ENCODE data around the gene TEKT2.

TEKT2 gene

DNA sequence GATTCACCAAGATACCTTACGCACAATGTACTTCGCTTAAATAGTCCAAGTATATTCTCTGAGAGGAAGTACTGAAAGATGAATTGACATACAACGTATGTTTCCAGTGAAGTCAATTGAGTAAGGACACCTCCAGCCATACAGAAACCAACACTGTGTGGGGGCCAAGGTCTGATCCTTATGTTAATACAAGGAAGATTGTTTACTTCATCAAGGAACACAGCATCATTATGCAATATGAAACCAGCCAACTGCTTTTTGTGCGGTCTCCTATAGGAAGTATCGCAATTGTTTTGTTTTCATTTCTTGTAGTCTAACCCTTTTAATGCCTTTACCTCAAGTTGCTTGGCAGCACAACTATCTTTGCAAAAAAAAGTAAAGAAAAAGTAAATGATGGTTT lies 28.2 kb upstream of the TEKT2 start:
- no peak for DNase-seq (ENCODE audit: low read depth)
- TF ChIP-seq, protein P1, sequence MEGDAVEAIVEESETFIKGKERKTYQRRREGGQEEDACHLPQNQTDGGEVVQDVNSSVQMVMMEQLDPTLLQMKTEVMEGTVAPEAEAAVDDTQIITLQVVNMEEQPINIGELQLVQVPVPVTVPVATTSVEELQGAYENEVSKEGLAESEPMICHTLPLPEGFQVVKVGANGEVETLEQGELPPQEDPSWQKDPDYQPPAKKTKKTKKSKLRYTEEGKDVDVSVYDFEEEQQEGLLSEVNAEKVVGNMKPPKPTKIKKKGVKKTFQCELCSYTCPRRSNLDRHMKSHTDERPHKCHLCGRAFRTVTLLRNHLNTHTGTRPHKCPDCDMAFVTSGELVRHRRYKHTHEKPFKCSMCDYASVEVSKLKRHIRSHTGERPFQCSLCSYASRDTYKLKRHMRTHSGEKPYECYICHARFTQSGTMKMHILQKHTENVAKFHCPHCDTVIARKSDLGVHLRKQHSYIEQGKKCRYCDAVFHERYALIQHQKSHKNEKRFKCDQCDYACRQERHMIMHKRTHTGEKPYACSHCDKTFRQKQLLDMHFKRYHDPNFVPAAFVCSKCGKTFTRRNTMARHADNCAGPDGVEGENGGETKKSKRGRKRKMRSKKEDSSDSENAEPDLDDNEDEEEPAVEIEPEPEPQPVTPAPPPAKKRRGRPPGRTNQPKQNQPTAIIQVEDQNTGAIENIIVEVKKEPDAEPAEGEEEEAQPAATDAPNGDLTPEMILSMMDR (conservative IDR thresholded peaks at IDR 0.05; ENCODE audit: low read depth, low read length) = no peak
- no peak overlapping the region for H3K4me3 ChIP-seq (ENCODE audit: low read length)

DNA sequence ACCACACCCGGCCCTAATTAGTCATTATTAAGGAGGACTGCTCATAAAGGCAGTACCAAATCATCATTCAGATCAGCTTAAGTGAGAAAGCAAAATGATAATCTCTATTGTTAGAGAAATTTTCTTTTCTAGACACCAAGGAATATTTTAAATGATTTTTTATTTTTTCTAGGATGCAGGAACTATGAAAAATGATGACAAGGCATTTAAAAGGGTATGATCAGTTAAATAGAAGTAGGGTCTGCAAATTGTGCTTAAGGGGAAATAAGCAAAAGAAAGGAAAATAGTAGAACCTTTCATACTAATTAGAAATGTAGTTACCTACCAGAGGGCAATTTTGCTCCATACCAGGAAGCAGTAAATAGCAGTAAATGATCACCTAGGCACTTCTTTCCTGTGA lies 21.6 kb upstream of the TEKT2 start:
- H3K4me3 ChIP-seq (ENCODE audit: low read length) = no peak overlapping the region
- DNase-seq (ENCODE audit: low read depth) = no peak
- TF ChIP-seq, protein P1 (conservative IDR thresholded peaks at IDR 0.05; ENCODE audit: low read depth, low read length) = no peak

GRCh38 chr1:36067871-36068270 lies 16.0 kb upstream of the TEKT2 start:
- DNase-seq (ENCODE audit: low read depth) = no peak
- H3K4me3 ChIP-seq (ENCODE audit: low read length) = no peak overlapping the region
- TF ChIP-seq, protein P1 (conservative IDR thresholded peaks at IDR 0.05; ENCODE audit: low read depth, low read length) = no peak

DNA sequence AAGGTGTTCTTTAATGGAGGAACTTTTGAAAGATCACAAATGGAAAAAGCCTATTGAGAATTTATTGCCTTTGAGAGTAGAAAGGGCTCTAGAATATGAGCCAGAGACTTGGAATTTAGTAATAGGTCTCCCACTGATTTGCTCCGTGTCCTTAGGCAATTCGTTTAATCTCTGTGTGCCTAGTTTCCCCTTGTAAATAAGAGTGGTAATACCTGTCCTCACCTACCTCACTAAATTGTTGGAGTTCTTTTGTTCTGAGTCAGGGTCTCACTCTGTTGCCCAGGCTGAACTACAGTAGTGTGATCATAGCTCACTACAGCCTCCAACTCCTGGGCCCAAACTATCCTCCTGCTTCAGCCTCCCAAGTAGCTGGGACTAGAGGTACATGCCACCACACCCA lies 15.0 kb upstream of the TEKT2 start:
- no peak for DNase-seq (ENCODE audit: low read depth)
- no peak overlapping the region for H3K4me3 ChIP-seq (ENCODE audit: low read length)
- TF ChIP-seq, protein P1 (conservative IDR thresholded peaks at IDR 0.05; ENCODE audit: low read depth, low read length) = no peak

DNA sequence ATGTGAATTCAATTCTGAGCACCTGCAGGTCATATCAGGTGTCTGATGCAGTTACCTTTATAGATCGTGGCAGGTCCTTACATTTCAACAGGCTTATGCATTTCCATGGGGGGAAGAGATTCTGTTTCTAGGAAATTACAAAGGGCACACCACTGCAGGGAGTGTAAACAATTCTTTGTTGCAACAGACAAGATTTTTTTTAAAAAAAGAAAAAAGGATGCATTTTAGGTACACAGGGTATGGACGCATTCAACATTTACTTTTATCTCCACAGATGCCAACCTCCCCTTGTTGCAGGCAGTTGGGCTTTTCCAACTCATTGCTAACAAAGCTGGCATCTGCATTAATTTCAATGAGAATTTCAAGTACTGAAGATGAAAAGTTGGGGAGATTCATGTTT lies 13.5 kb upstream of the TEKT2 start:
- H3K4me3 ChIP-seq (ENCODE audit: low read length) = no peak overlapping the region
- no peak for DNase-seq (ENCODE audit: low read depth)
- TF ChIP-seq, protein P1 (conservative IDR thresholded peaks at IDR 0.05; ENCODE audit: low read depth, low read length) = no peak

GRCh38 chr1:36076979-36077573 lies 6.8 kb upstream of the TEKT2 start:
- H3K4me3 ChIP-seq (ENCODE audit: low read length) = no peak overlapping the region
- TF ChIP-seq, protein P1 (conservative IDR thresholded peaks at IDR 0.05; ENCODE audit: low read depth, low read length) = no peak
- no peak for DNase-seq (ENCODE audit: low read depth)

DNA sequence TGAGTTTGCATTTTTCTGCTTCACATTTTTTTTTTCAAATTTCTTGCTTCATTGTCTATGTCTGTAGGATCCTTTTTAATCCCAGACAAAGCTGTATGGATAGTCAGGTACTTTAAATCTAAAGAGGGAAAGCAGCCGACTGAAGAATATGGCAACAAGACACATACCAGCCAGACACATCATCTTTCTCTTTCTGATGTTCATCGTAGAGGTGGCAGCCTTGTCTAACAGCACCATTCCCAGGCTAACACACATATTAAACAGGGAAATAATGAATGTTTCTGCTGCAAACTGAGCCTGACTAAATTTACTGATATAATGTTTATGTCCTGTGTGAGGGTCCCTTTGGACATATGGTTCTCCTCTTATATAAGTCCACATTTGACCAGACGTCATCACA lies 3.7 kb upstream of the TEKT2 start:
- DNase-seq (ENCODE audit: low read depth) = no peak
- no peak overlapping the region for H3K4me3 ChIP-seq (ENCODE audit: low read length)
- TF ChIP-seq, protein P1 (conservative IDR thresholded peaks at IDR 0.05; ENCODE audit: low read depth, low read length) = no peak

Data from retinal pigment epithelial cell (primary cell).